MM.1S (cell line): ENCODE results near the gene SRC.

ENCODE experiments used
- DNase-seq: peaks from one replicate; pipeline ENCODE4 v3.0.0-alpha.2; 2015
- H2AFZ ChIP-seq: fragments of 300-600 bp; sonication (generic); 2 replicates; pipeline ENCODE4 v1.6.0; 2016; ENCODE audit warnings: antibody characterized with exemption, low read length
- H3F3A ChIP-seq: fragments of 300-600 bp; sonication (generic); 2 replicates; pipeline ENCODE4 v1.6.1; 2016; ENCODE audit warnings: mild to moderate bottlenecking, antibody characterized with exemption, low read length, moderate library complexity, mixed read lengths; ENCODE audit not compliant: insufficient read depth
- H3K27ac ChIP-seq: fragments of 300-600 bp; sonication (generic); 2 replicates; pipeline ENCODE4 v1.5.1; 2016; ENCODE audit warnings: mild to moderate bottlenecking, low read length
- H3K27me3 ChIP-seq: fragments of 300-600 bp; sonication (generic); replicated peaks from 2 replicates; pipeline ENCODE4 v1.6.0; 2016; ENCODE audit warnings: low read length; ENCODE audit not compliant: insufficient read depth
- H3K36me3 ChIP-seq: fragments of 300-600 bp; sonication (generic); replicated peaks from 2 replicates; pipeline ENCODE4 v1.6.1; 2016; ENCODE audit warnings: mild to moderate bottlenecking, low read length, mixed read lengths; ENCODE audit not compliant: insufficient read depth
- H3K4me1 ChIP-seq: fragments of 300-600 bp; sonication (generic); 2 replicates; pipeline ENCODE4 v1.6.1; 2016; ENCODE audit warnings: low read length, mixed read lengths
- H3K4me2 ChIP-seq: fragments of 300-600 bp; sonication (generic); 2 replicates; pipeline ENCODE4 v1.6.0; 2016; ENCODE audit warnings: low read depth, low read length
- H3K4me3 ChIP-seq: fragments of 300-600 bp; sonication (generic); 2 replicates; pipeline ENCODE4 v1.5.1; 2016; ENCODE audit warnings: low read length, mixed read lengths
- H3K79me2 ChIP-seq: fragments of 300-600 bp; sonication (generic); 2 replicates; pipeline ENCODE4 v1.6.1; 2016; ENCODE audit warnings: mixed run types, low read length, mixed read lengths
- H3K9ac ChIP-seq: fragments of 300-600 bp; sonication (generic); 2 replicates; pipeline ENCODE4 v1.6.1; 2016; ENCODE audit warnings: low read length, mixed read lengths
- H3K9me2 ChIP-seq: fragments of 300-600 bp; sonication (generic); replicated peaks from 2 replicates; pipeline ENCODE4 v1.6.1; 2016; ENCODE audit warnings: mild to moderate bottlenecking, low read length, mixed read lengths; ENCODE audit not compliant: insufficient read depth
- H3K9me3 ChIP-seq: fragments of 300-600 bp; sonication (generic); replicated peaks from 2 replicates; pipeline ENCODE4 v1.6.1; 2016; ENCODE audit warnings: mild to moderate bottlenecking, low read length, mixed read lengths; ENCODE audit not compliant: insufficient read depth
- H4K20me1 ChIP-seq: fragments of 300-600 bp; sonication (generic); 2 replicates; pipeline ENCODE4 v1.6.1; 2016; ENCODE audit warnings: mild to moderate bottlenecking, low read length, moderate library complexity, mixed read lengths; ENCODE audit not compliant: insufficient read depth
- CTCF ChIP-seq: fragments of 300-600 bp; sonication (generic); IDR thresholded peaks from 2 replicates; pipeline ENCODE4 v1.5.1; 2016; ENCODE audit warnings: antibody characterized with exemption, low read length, mixed read lengths
- EZH2 ChIP-seq: fragments of 300-600 bp; sonication (generic); optimal IDR thresholded peaks from 2 replicates; pipeline ENCODE3; 2017; ENCODE audit warnings: low read depth, mild to moderate bottlenecking, antibody characterized with exemption, low read length, mixed read lengths
- EZH2phosphoT487 ChIP-seq: fragments of 300-600 bp; sonication (generic); IDR thresholded peaks from 2 replicates; pipeline ENCODE4 v1.6.1; 2018; ENCODE audit warnings: antibody characterized with exemption, low read length

Gene SRC

GRCh38 chr20:37352608-37352980 lies 6.7 kb downstream of the SRC start:
- H3K4me1 ChIP-seq = no peaks in the 10 kb centered on the region
- no peak overlapping the region for H3K27ac ChIP-seq
- H3K36me3 ChIP-seq = no peaks in the 10 kb centered on the region
- TF ChIP-seq EZH2 (no peak), CTCF (no peak)
- no peaks in the 10 kb centered on the region for H3K79me2 ChIP-seq
- H3K9me3 ChIP-seq = no peaks in the 10 kb centered on the region
- H2AFZ ChIP-seq = no peak overlapping the region
- H3K27me3 ChIP-seq = no peaks in the 10 kb centered on the region
- no peaks in the 10 kb centered on the region for H3K9me2 ChIP-seq
- no peaks in the 10 kb centered on the region for H3F3A ChIP-seq
- no peak for DNase-seq
- no peak overlapping the region for H3K4me2 ChIP-seq
- no peak overlapping the region for H3K9ac ChIP-seq
- H3K4me3 ChIP-seq = no peak overlapping the region
- H4K20me1 ChIP-seq = no peaks in the 10 kb centered on the region

GRCh38 chr20:37353285-37353849 lies 7.4 kb downstream of the SRC start:
- no peak overlapping the region for H3K4me2 ChIP-seq

DNA sequence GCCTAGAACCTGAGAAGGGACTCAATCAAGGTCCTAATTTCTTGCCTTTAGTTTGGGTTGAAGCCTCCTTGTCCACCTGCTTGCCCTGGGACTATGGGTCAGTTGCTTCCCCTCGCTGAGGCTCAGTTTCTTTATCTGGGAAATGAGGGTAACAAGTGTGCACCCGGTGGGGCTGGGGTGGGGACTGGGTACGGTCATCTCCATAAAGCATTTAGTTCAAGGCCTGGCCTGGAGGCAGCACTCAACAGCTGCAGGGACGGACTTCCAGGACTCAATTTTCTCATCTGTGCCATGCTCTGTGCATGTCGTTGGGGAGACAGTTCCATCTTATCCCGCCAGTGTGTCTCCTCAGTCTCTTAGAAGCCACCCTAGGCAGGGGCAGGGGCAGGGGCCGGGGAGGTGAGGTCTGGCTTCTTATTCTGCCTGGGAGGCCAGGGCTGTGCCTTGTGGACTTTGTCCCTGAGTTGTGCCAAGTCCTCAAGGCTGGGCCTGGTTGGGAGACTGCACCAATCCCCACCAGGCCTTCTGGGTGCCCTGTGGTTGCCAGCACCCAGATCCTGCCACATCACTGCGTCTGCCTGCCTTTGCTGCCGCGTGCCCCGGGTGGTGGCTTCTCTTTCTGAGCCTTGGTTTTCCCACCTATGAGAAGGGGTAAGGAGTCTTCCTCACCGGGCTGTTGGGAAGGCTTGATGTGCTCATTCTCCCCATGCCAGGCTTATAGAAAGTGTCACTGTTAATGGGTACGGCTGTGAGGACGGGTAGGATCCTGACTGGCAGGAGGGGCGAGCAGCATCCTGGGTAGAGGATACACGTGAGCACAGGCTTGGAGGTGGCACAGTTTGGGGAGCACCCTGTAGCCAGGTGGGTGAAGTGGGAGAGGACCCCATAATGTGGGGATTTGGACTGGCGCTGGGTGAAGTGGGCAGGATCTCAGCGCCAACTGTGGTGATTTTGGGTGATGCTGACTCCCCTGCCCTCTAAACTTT lies 8.6 kb downstream of the SRC start:
- Histone ChIP-seq H3K36me3 (no peaks in the 10 kb centered on the region), H3K27me3 (no peaks in the 10 kb centered on the region), H3F3A (no peaks in the 10 kb centered on the region), H3K79me2 (no peaks in the 10 kb centered on the region), H3K27ac (no peak overlapping the region), H3K4me3 (no peak overlapping the region), H3K4me1 (no peaks in the 10 kb centered on the region), H3K9me2 (no peaks in the 10 kb centered on the region), H3K4me2 (no peak overlapping the region), H3K9me3 (no peaks in the 10 kb centered on the region), H2AFZ (no peak overlapping the region), H4K20me1 (no peaks in the 10 kb centered on the region), H3K9ac (no peak overlapping the region)
- TF ChIP-seq CTCF (no peak), EZH2phosphoT487 (no peak), EZH2 (no peak)
- DNase-seq = no peak

More at GRCh38 chr20:37353285-37353849, 7.4 kb downstream of the SRC start:
- no peaks in the 10 kb centered on the region for H4K20me1 ChIP-seq
- DNase-seq = no peak
- no peak overlapping the region for H2AFZ ChIP-seq
- H3K27me3 ChIP-seq = no peaks in the 10 kb centered on the region
- no peaks in the 10 kb centered on the region for H3K79me2 ChIP-seq
- no peaks in the 10 kb centered on the region for H3F3A ChIP-seq
- H3K36me3 ChIP-seq = no peaks in the 10 kb centered on the region
- no peaks in the 10 kb centered on the region for H3K9me2 ChIP-seq
- H3K27ac ChIP-seq = no peak overlapping the region
- no peak overlapping the region for H3K4me3 ChIP-seq
- H3K9ac ChIP-seq = no peak overlapping the region
- no peaks in the 10 kb centered on the region for H3K9me3 ChIP-seq
- TF ChIP-seq EZH2 (no peak), EZH2phosphoT487 (no peak), CTCF (no peak)
- H3K4me1 ChIP-seq = no peaks in the 10 kb centered on the region
